Gastroesophageal sphincter (tissue), 4 donors: ENCODE results near the gene STK16. TPM values are rescaled to one million over a fixed set of nuclear protein-coding genes. Genes with fewer than 3 reads are reported as not detected.
A peak's percentile ranks its signal among the peaks of the same experiment; 100 is the strongest.
"Not testable (repeated sequence)": the region's sequence is repeated elsewhere in the genome, so short reads cannot be mapped to it uniquely, and the experiment has no call there.

Experiments
- ATAC-seq: fragments of 150-250 bp; one replicate; pipeline ENCODE4 v1.9.1; 2016; ENCODE audit warnings: mild to moderate bottlenecking, moderate library complexity
- H3K27ac ChIP-seq, 4 donors: fragments of 200-600 bp; sonication (generic) in 3 of 4; 1 replicate in 3 of 4; 2 replicates in 1 of 4; pipeline ENCODE4 v1.5.1; 2016 to 2019
- H3K27me3 ChIP-seq: fragments of 200-600 bp; sonication (generic); one replicate; pipeline ENCODE4 v1.5.1; 2019
- H3K36me3 ChIP-seq, 2 donors: fragments of 200-600 bp; sonication (generic); one replicate each; pipeline ENCODE4 v1.5.1; 2019; ENCODE audit warnings: control low read depth in 1 of 2
- H3K4me1 ChIP-seq, 3 donors: fragments of 200-600 bp; sonication (generic); 1 replicate in 2 of 3; 2 replicates in 1 of 3; pipeline ENCODE4 v1.5.1; 2016 to 2019; ENCODE audit warnings: control low read depth in 2 of 3
- H3K4me3 ChIP-seq, 2 donors: fragments of 200-600 bp; sonication (generic); one replicate each; pipeline ENCODE4 v1.5.1; 2019; ENCODE audit warnings: mild to moderate bottlenecking in 1 of 2, moderate library complexity in 1 of 2
- H3K9me3 ChIP-seq, 3 donors: fragments of 200-600 bp; sonication (generic); one replicate each; pipeline ENCODE4 v1.5.1; 2017 to 2019; ENCODE audit warnings: control low read depth in 2 of 3
- EP300 ChIP-seq: sonication (generic); formaldehyde crosslinking; IDR thresholded peaks from one replicate; pipeline ENCODE4 v1.6.1; 2017; ENCODE audit warnings: antibody characterized with exemption, mild to moderate bottlenecking
- POLR2A ChIP-seq, 2 donors: fragments of 450-650 bp; IDR thresholded peaks; one replicate each; pipeline ENCODE4 v1.6.1; 2017; ENCODE audit warnings: antibody characterized with exemption in 2 of 2, mild to moderate bottlenecking in 2 of 2, moderate library complexity in 1 of 2
- POLR2AphosphoS5 ChIP-seq: sonication (generic); formaldehyde crosslinking; IDR thresholded peaks from one replicate; pipeline ENCODE4 v1.6.1; 2017; ENCODE audit warnings: antibody characterized with exemption
- WGBS, 2 donors: methylation state at CpG; one replicate each; pipeline ENCODE4 v1.1.5; 2018; ENCODE audit warnings: low coverage in 1 of 2; 5-methylcytosine and 5-hydroxymethylcytosine counted together
- total RNA-seq, 4 donors: library from RNA; depleted of rRNA; stranded (reverse); fragments of >200 nt; gene quantifications; one replicate each; pipeline ENCODE4 v1.1.0, GENCODE V29; 2016
- TF ChIP-seq, protein P1 (sequence below), 4 experiments: fragments of 200-600 bp in 2 of 4; fragments of 450-650 bp in 2 of 4; sonication (generic) in 1 of 4; IDR thresholded peaks; one replicate each; pipeline ENCODE4 v1.5.1; 2017 to 2019; ENCODE audit warnings: antibody characterized with exemption in 4 of 4, mild to moderate bottlenecking in 2 of 4, moderate library complexity in 2 of 4

STK16 gene
- total RNA-seq, 4 donors from 2014 or later = 10.2 to 14.0 (median 11.6) TPM

DNA sequence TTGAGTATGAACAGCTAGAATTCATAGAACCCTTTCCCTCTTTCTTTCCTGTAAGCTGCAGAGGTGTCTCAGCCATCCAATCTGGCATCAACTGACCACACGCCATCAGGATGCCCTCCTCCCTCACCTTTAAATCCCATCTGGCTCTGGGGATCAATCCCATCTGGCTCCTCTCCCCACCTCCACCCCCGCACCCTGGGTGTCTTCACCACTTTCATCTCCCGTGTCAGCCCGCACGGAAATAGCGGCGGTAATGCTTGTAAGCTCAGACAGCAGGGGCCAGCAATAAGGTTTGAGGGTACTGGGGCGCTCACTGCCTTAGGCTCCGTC lies 7.3 kb downstream of the STK16 start:
- WGBS, 2 donors = 0 to 57% methylated on average over 1 to 2 of the region's 9 CpGs
- H3K27me3 ChIP-seq = peaks cover under 1% of the 10 kb centered on the region
- peak overlapping the region; percentile 53 to 66 for H3K4me3 ChIP-seq
- ATAC-seq = no peak
- peak overlapping the region; percentile 47 to 90 (median 88) for H3K27ac ChIP-seq
- no peak for TF ChIP-seq POLR2A (IDR thresholded peaks at IDR 0.05)
- no peak for TF ChIP-seq EP300
- TF ChIP-seq POLR2AphosphoS5 = no peak
- TF ChIP-seq, protein P1, sequence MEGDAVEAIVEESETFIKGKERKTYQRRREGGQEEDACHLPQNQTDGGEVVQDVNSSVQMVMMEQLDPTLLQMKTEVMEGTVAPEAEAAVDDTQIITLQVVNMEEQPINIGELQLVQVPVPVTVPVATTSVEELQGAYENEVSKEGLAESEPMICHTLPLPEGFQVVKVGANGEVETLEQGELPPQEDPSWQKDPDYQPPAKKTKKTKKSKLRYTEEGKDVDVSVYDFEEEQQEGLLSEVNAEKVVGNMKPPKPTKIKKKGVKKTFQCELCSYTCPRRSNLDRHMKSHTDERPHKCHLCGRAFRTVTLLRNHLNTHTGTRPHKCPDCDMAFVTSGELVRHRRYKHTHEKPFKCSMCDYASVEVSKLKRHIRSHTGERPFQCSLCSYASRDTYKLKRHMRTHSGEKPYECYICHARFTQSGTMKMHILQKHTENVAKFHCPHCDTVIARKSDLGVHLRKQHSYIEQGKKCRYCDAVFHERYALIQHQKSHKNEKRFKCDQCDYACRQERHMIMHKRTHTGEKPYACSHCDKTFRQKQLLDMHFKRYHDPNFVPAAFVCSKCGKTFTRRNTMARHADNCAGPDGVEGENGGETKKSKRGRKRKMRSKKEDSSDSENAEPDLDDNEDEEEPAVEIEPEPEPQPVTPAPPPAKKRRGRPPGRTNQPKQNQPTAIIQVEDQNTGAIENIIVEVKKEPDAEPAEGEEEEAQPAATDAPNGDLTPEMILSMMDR (IDR thresholded peaks at IDR 0.05) = no peak
- H3K9me3 ChIP-seq = no peaks in the 10 kb centered on the region
- peaks cover 0 to 38% of the 10 kb centered on the region in 2 donors for H3K36me3 ChIP-seq
- H3K4me1 ChIP-seq = peaks cover 0 to 71% (median 26%) of the 10 kb centered on the region in 3 donors

DNA sequence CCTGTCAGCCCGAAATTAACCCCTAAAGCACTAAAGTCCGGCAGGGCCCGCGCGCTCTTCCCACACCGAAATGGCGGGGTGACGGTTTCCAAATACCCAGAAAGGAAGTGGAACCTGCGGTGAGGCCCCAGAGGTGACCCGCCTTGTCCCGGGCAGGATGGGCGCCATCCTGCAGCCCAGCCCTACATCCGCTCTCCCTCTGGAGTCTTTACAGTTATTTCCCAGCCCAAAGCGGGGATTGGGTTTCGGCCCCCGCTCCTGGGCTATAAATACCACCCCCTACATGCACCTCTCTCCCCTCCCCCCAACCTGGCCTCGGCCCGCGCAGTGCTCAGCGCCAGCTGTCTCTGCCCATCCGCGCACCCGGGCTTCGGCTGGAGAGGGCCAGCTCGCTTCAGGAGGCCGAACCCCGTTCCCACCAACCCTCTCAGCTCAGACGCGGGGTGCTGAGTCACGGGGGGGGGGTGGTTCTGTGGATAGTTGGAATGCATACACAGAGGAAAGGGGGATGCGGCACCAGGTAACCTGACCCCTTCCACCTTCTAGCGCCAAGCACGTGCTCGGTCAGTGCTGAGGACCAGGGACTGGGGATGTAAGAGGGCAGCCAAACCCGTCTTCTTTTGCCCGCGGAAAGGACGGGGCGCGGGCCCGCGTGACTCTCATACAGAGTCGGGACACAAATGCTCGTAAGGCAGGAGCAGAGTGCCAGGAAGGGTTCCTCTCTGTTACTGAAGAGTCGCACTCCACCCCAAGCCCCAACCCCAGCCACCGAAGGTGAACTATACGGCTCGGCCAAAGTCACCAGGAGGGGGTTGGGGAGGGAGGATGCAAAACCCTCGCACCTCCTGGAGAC lies 7.8 kb downstream of the STK16 start, which contains the start of gene TUBA4B:
Gene TUBA4B, plus strand, starts transcription at position 344 of the 853 bp plus-strand sequence. Its CDS starts 165 bp downstream, at position 509.
- Histone ChIP-seq H3K4me1 (peaks cover 0 to 69% (median 26%) of the 10 kb centered on the region in 3 donors), H3K4me3 (peak within 1 kb of the TSS; percentile 53 to 66), H3K27me3 (peaks cover 6% of the 10 kb centered on the region), H3K36me3 (peaks cover 0 to 32% of the 10 kb centered on the region in 2 donors), H3K9me3 (no peaks in the 10 kb centered on the region), H3K27ac (peak within 1 kb of the TSS; percentile 47 to 90 (median 88))
- 3 to 11% methylated on average over 7 to 17 of the region's 49 CpGs for WGBS, 2 donors
- TF ChIP-seq, protein P1 (IDR thresholded peaks at IDR 0.05) = no peak
- no peak for TF ChIP-seq POLR2AphosphoS5
- no peak for TF ChIP-seq POLR2A (IDR thresholded peaks at IDR 0.05)
- TF ChIP-seq EP300 = no peak
- peak; percentile 20 for ATAC-seq

DNA sequence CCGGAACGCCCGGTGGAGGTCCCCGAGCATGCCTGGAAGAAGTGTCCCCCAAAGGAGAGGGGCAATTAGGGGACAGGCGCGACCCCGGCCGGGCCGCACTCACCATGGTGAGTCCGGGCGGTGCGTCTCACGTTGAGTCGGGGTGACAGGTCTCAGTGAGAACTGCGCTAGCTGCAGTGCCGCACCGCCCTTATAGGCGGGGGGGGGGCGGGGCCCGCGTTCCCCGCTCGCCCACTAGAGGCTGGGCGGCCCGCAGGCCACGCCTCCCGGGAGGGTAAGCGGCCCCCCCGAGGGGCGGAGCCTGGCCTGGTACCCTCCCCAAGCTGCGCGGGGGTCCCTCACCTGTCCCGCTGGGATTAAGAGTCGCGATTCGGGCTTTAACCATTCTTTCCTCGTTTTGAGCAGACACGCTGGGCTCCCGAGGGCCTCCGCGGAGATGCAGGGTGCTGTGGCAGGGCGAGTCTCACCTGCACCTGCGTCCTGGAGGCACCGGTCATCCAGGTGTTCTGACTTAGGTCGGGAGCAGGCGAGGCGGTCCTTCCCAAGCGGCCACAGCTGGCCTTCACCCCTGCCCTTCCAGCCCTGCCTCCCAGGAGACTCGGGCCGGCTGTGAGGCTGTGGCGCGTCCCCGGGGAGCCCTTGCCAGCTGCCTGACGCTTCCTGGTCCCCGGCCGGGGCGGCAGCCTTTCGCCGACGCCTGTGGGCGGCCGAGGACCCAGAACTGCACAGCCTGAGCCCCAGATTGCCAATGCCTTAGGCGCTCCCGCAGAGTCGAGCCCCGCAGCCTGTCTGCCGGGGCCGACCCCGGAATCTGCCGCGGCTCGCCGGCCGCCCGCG lies 8.7 kb downstream of the STK16 start, which contains the start of gene TUBA4A:
Gene TUBA4A, minus strand, starts transcription at position 166 of the 837 bp plus-strand sequence. Its CDS starts 60 bp downstream, at position 106.
- H3K4me1 ChIP-seq = peaks cover 0 to 61% (median 26%) of the 10 kb centered on the region in 3 donors
- peak within 1 kb of the TSS; percentile 47 to 90 (median 88) for H3K27ac ChIP-seq
- WGBS, 2 donors = no CpG with 5 or more reads among the region's 76 CpGs
- no peaks in the 10 kb centered on the region for H3K9me3 ChIP-seq
- ATAC-seq = peak; percentile 87
- peak; percentile 92 to 93 for TF ChIP-seq POLR2A (IDR thresholded peaks at IDR 0.05)
- TF ChIP-seq POLR2AphosphoS5 = peak; percentile 94
- no peak for TF ChIP-seq EP300
- TF ChIP-seq, protein P1 (IDR thresholded peaks at IDR 0.05) = peak in 3 of 4 experiments; percentile 29 to 37 (median 33)
- H3K36me3 ChIP-seq = peaks cover 0 to 23% of the 10 kb centered on the region in 2 donors
- H3K27me3 ChIP-seq = peaks cover 10% of the 10 kb centered on the region
- peak within 1 kb of the TSS; percentile 53 to 66 for H3K4me3 ChIP-seq

- Histone ChIP-seq H3K27me3 (peaks cover 14% of the 10 kb centered on the region), H3K4me1 (peaks cover 0 to 53% (median 18%) of the 10 kb centered on the region in 3 donors), H3K4me3 (peak overlapping the region; percentile 53 to 66), H3K36me3 (peaks cover 0 to 20% of the 10 kb centered on the region in 2 donors), H3K9me3 (no peaks in the 10 kb centered on the region), H3K27ac (peak overlapping the region; percentile 30 to 90 (median 88))
- ATAC-seq = peak; percentile 1
- WGBS, 2 donors = 23 to 32% methylated on average over 6 of the region's 12 CpGs
- TF ChIP-seq EP300 (no peak), POLR2A (IDR thresholded peaks at IDR 0.05) (no peak), POLR2AphosphoS5 (no peak)
- TF ChIP-seq, protein P1 (IDR thresholded peaks at IDR 0.05) = no peak
Observed at GRCh38 chr2:219254590-219255201, 9.4 kb downstream of the STK16 start.

DNA sequence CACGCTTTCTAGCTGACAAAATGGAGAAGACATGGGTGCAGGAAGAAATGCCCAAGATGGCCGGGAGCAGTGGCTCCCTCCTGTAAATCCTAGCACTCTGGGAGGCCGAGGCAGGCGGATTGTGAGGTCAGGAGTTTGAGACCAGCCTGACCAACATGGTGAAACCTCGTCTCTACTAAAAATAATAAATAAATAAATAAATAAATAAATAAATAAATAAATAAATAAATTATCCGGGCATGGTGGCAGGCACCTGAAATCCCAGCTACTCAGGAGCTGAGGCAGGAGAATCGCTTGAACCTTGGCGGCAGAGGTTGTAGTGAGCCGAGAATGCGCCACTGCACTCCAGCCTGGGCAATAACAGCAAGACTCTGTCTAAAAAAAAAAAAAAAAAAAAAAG lies 13.7 kb downstream of the STK16 start:
- peaks cover 42% of the 10 kb centered on the region for H3K27me3 ChIP-seq
- H3K9me3 ChIP-seq, H3K27ac ChIP-seq, ATAC-seq, H3K4me3 ChIP-seq, H3K36me3 ChIP-seq: not testable (repeated sequence)
- 62 to 82% methylated on average over 5 to 9 of the region's 10 CpGs for WGBS, 2 donors
- peaks cover 0 to 13% (median 7%) of the 10 kb centered on the region in 3 donors for H3K4me1 ChIP-seq
